Neural progenitor cell (in vitro differentiated cells): ENCODE data around the gene RUFY2.

Experiments used
- EZH2 ChIP-seq: fragments of 200-600 bp; sonication (generic); IDR thresholded peaks from 2 replicates; pipeline ENCODE4 v1.6.1; 2017; ENCODE audit warnings: antibody characterized with exemption, mild to moderate bottlenecking, moderate library complexity
- TF ChIP-seq, protein P1 (sequence below): fragments of 200-600 bp; sonication (generic); IDR thresholded peaks from 2 replicates; pipeline ENCODE4 v1.5.1; 2017; ENCODE audit warnings: antibody characterized with exemption, mild to moderate bottlenecking

DNA sequence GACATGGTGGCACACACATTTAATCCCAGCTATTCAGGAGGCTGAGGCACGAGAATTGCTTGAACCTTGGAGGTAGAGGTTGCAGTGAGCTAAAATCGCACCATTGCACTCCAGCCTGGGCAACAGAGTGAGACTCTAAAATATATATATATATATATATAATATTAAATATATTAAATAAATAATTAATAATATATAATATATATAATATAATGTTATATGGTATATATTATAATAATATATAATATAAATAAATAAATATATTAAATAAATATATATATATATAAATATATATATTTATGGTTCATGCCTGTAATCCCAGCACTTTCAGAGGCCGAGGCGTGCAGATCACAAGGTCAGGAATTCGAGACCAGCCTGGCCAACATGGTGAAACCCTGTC, 40.5 kb downstream of the RUFY2 start:
- TF ChIP-seq, protein P1, sequence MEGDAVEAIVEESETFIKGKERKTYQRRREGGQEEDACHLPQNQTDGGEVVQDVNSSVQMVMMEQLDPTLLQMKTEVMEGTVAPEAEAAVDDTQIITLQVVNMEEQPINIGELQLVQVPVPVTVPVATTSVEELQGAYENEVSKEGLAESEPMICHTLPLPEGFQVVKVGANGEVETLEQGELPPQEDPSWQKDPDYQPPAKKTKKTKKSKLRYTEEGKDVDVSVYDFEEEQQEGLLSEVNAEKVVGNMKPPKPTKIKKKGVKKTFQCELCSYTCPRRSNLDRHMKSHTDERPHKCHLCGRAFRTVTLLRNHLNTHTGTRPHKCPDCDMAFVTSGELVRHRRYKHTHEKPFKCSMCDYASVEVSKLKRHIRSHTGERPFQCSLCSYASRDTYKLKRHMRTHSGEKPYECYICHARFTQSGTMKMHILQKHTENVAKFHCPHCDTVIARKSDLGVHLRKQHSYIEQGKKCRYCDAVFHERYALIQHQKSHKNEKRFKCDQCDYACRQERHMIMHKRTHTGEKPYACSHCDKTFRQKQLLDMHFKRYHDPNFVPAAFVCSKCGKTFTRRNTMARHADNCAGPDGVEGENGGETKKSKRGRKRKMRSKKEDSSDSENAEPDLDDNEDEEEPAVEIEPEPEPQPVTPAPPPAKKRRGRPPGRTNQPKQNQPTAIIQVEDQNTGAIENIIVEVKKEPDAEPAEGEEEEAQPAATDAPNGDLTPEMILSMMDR: no peak
- TF ChIP-seq EZH2: no peak
